ENCODE data around the gene DCP1B. TPM values are rescaled to one million over a fixed set of nuclear protein-coding genes. Genes with fewer than 3 reads are reported as not detected.

DCP1B gene
- total RNA-seq, 3 donors from 2014 or later (not counting 1 experiment from before 2014, with no cell fraction given) = 4.7 to 8.5 (median 7.5) TPM

GRCh38 chr12:1937481-1938224, 66.6 kb downstream of the DCP1B start:
- 97% methylated on average over 12 of the region's 12 CpGs for WGBS (ENCODE audit: insufficient coverage)
- Histone ChIP-seq H3K4me3 (ENCODE audit: low read length) (no peak overlapping the region), H3K27ac (ENCODE audit: low read length) (no peak overlapping the region), H3K9me3 (ENCODE audit: control insufficient read depth, insufficient read depth, low read length) (no peaks in the 10 kb centered on the region), H3K27me3 (ENCODE audit: control insufficient read depth, insufficient read depth, low read length) (no peaks in the 10 kb centered on the region), H3K4me1 (ENCODE audit: control insufficient read depth, insufficient read depth, low read length) (peaks cover 9% of the 10 kb centered on the region), H3K36me3 (ENCODE audit: control insufficient read depth, insufficient read depth, low read length) (peaks cover 12% of the 10 kb centered on the region)
- no peak for ATAC-seq
- intact Hi-C loops (cut with micrococcal nuclease) = no loop called here
- H3K27ac Mint-ChIP-seq = no peak overlapping the region
- no peaks in the 10 kb centered on the region for H3K36me3 Mint-ChIP-seq
- H3K9me3 Mint-ChIP-seq = no peaks in the 10 kb centered on the region
- peaks cover 0 to 2% of the 10 kb centered on the region in 2 donors for H3K27me3 Mint-ChIP-seq (ENCODE audit: low read depth in 2 of 2)
- peaks cover 5% of the 10 kb centered on the region in 2 donors for H3K4me1 Mint-ChIP-seq
- H3K4me3 Mint-ChIP-seq = no peak overlapping the region
- TF ChIP-seq, protein P1, sequence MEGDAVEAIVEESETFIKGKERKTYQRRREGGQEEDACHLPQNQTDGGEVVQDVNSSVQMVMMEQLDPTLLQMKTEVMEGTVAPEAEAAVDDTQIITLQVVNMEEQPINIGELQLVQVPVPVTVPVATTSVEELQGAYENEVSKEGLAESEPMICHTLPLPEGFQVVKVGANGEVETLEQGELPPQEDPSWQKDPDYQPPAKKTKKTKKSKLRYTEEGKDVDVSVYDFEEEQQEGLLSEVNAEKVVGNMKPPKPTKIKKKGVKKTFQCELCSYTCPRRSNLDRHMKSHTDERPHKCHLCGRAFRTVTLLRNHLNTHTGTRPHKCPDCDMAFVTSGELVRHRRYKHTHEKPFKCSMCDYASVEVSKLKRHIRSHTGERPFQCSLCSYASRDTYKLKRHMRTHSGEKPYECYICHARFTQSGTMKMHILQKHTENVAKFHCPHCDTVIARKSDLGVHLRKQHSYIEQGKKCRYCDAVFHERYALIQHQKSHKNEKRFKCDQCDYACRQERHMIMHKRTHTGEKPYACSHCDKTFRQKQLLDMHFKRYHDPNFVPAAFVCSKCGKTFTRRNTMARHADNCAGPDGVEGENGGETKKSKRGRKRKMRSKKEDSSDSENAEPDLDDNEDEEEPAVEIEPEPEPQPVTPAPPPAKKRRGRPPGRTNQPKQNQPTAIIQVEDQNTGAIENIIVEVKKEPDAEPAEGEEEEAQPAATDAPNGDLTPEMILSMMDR (IDR thresholded peaks at IDR 0.05) = no peak
- DNase-seq = no peak

DNA sequence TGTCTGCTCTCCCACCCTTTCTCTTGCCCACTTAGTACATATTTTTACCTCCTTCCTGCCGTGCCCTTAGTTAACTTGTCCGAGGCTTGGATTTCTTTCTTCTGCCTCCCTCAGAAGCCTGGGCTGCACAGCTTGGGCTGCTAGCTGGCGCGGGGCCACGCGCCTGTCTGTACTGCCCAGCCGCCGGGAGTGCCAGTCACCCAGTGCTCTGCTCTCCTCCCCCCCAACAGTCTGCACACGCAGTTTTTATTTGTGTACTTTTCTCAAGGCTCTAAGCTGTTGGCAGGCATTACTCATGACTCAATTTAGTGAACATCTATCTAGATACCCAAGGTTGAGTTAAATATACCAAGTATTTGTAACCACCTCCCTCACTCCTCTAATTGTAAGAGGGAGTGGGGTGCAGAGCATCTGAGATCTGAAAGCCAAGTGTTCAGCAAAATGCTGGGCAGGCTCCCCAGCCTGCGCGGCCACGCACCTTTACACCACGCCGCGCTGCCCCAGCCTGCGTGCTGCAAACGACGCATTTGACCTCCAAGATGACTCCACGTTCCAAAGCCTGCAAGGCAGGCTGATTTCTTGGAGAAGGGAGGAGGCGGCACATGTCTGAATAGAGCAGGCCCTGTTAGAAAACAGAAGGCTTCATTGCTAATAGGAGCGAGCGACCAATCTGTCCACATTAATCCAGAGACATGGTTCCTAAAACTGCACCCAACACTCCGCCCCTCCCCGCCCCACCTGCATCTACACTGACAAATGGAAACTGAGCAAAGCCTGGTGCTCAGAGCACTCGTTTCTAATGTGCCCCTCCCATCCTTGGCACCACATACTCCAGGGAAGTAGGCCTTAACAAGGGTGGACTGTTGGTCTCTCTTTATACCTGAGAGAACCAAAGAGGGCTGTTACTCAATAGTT, 67.6 kb downstream of the DCP1B start:
- no peaks in the 10 kb centered on the region for H3K9me3 ChIP-seq (ENCODE audit: control insufficient read depth, insufficient read depth, low read length)
- TF ChIP-seq, protein P1 (IDR thresholded peaks at IDR 0.05) = no peak
- H3K27ac ChIP-seq (ENCODE audit: low read length) = no peak overlapping the region
- peaks cover 12% of the 10 kb centered on the region for H3K36me3 ChIP-seq (ENCODE audit: control insufficient read depth, insufficient read depth, low read length)
- 90% methylated on average over 25 of the region's 25 CpGs for WGBS (ENCODE audit: insufficient coverage)
- Mint-ChIP-seq H3K27ac (no peak overlapping the region), H3K27me3 (ENCODE audit: low read depth in 2 of 2) (peaks cover 0 to 4% of the 10 kb centered on the region in 2 donors), H3K9me3 (no peaks in the 10 kb centered on the region), H3K4me3 (no peak overlapping the region), H3K36me3 (no peaks in the 10 kb centered on the region), H3K4me1 (peaks cover 11 to 12% of the 10 kb centered on the region in 2 donors)
- no peaks in the 10 kb centered on the region for H3K27me3 ChIP-seq (ENCODE audit: control insufficient read depth, insufficient read depth, low read length)
- H3K4me1 ChIP-seq (ENCODE audit: control insufficient read depth, insufficient read depth, low read length) = peaks cover 9% of the 10 kb centered on the region
- H3K4me3 ChIP-seq (ENCODE audit: low read length) = no peak overlapping the region
- DNase-seq (no peak), ATAC-seq (no peak)
- intact Hi-C loops (cut with micrococcal nuclease) = no loop called here

- TF ChIP-seq, protein P1 (IDR thresholded peaks at IDR 0.05) = no peak
- 94% methylated on average over 20 of the region's 21 CpGs for WGBS (ENCODE audit: insufficient coverage)
- Histone ChIP-seq H3K27me3 (ENCODE audit: control insufficient read depth, insufficient read depth, low read length) (no peaks in the 10 kb centered on the region), H3K36me3 (ENCODE audit: control insufficient read depth, insufficient read depth, low read length) (peaks cover 12% of the 10 kb centered on the region), H3K9me3 (ENCODE audit: control insufficient read depth, insufficient read depth, low read length) (no peaks in the 10 kb centered on the region), H3K4me1 (ENCODE audit: control insufficient read depth, insufficient read depth, low read length) (peaks cover 9% of the 10 kb centered on the region), H3K4me3 (ENCODE audit: low read length) (no peak overlapping the region), H3K27ac (ENCODE audit: low read length) (no peak overlapping the region)
- intact Hi-C loops (cut with micrococcal nuclease) = no loop called here
- ATAC-seq = no peak
- Mint-ChIP-seq H3K27ac (no peak overlapping the region), H3K9me3 (no peaks in the 10 kb centered on the region), H3K36me3 (no peaks in the 10 kb centered on the region), H3K4me1 (peaks cover 11 to 20% of the 10 kb centered on the region in 2 donors), H3K27me3 (ENCODE audit: low read depth in 2 of 2) (peaks cover 0 to 4% of the 10 kb centered on the region in 2 donors), H3K4me3 (no peak overlapping the region)
- no peak for DNase-seq
Measured at GRCh38 chr12:1935700-1936378, 68.4 kb downstream of the DCP1B start.

Measured in natural killer cell (primary cell).